DOHH2 (cell line): ENCODE results near the gene SLC16A4.

Experiments used
- EZH2phosphoT487 ChIP-seq: fragments of 200-600 bp; sonication (generic); IDR thresholded peaks from 2 replicates; pipeline ENCODE4 v1.6.1; 2017; ENCODE audit warnings: borderline replicate concordance, mild to moderate bottlenecking, antibody characterized with exemption, low read length, moderate library complexity, mixed read lengths
- TF ChIP-seq, protein P1 (sequence below): fragments of 200-600 bp; sonication (generic); IDR thresholded peaks from one replicate; pipeline ENCODE4 v1.5.1; 2014; ENCODE audit warnings: antibody characterized with exemption, mild to moderate bottlenecking, low read depth, low read length; ENCODE audit not compliant: poor library complexity, severe bottlenecking

- TF ChIP-seq EZH2phosphoT487 = no peak
- TF ChIP-seq, protein P1, sequence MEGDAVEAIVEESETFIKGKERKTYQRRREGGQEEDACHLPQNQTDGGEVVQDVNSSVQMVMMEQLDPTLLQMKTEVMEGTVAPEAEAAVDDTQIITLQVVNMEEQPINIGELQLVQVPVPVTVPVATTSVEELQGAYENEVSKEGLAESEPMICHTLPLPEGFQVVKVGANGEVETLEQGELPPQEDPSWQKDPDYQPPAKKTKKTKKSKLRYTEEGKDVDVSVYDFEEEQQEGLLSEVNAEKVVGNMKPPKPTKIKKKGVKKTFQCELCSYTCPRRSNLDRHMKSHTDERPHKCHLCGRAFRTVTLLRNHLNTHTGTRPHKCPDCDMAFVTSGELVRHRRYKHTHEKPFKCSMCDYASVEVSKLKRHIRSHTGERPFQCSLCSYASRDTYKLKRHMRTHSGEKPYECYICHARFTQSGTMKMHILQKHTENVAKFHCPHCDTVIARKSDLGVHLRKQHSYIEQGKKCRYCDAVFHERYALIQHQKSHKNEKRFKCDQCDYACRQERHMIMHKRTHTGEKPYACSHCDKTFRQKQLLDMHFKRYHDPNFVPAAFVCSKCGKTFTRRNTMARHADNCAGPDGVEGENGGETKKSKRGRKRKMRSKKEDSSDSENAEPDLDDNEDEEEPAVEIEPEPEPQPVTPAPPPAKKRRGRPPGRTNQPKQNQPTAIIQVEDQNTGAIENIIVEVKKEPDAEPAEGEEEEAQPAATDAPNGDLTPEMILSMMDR = no peak
Observed at GRCh38 chr1:110345480-110345879, 45.3 kb downstream of the SLC16A4 start.
